T-cell (primary cell): ENCODE data around the gene LHFPL2. TPM values are rescaled to one million over a fixed set of nuclear protein-coding genes. Genes with fewer than 3 reads are reported as not detected.

Experiments
- ATAC-seq, 4 experiments: fragments of 200-7000 bp in 3 of 4; fragments of 150-1000 bp in 1 of 4; cut with Tn5 transposase; replicated peaks in 1 of 4; 1 replicate in 3 of 4; 2 replicates in 1 of 4; pipeline ENCODE4 v1.10.0; 2021; ENCODE audit warnings: moderate library complexity in 3 of 4, mild to moderate bottlenecking in 2 of 4, moderate number of reproducible peaks in 1 of 4
- CTCF ChIA-PET, 2 donors: fragments of 300-600 bp; sonication (Branson Sonifier 250); formaldehyde crosslinking; loops; one replicate each; lab custom pipeline; 2022; ENCODE audit warnings: antibody characterized with exemption in 2 of 2; lab: Charles Lee
- POLR2A ChIA-PET, 2 donors: fragments of 300-600 bp; sonication (Branson Sonifier 250); formaldehyde crosslinking; loops; one replicate each; lab custom pipeline; 2022; ENCODE audit warnings: antibody characterized with exemption in 2 of 2; lab: Charles Lee
- DNase-seq, 35 experiments: peaks; one replicate each; pipeline versions ENCODE4 v3.0.0 to v3.0.0-alpha.2; 2013 to 2023
- H3K27ac ChIP-seq: one replicate; pipeline ENCODE4 v1.5.1; 2013; ENCODE audit warnings: low read length
- H3K27me3 ChIP-seq, 2 experiments: replicated peaks in 1 of 2; 1 replicate in 1 of 2; 2 replicates in 1 of 2; pipeline versions ENCODE4 v1.6.1 to v1.7.0; 2013; ENCODE audit warnings: low read length in 1 of 2, mixed read lengths in 1 of 2; ENCODE audit not compliant: control insufficient read depth in 2 of 2, insufficient read depth in 2 of 2; ENCODE audit errors: extremely low read depth in 1 of 2
- H3K36me3 ChIP-seq, 2 donors: 1 replicate in 1 of 2; 2 replicates in 1 of 2; pipeline versions ENCODE4 v1.6.1 to v1.7.0; 2013; ENCODE audit warnings: low read length in 1 of 2; ENCODE audit not compliant: control insufficient read depth in 2 of 2, insufficient read depth in 1 of 2; ENCODE audit errors: extremely low read depth in 1 of 2
- H3K4me1 ChIP-seq, 2 experiments: 1 replicate in 1 of 2; 2 replicates in 1 of 2; pipeline versions ENCODE4 v1.6.1 to v1.7.0; 2013; ENCODE audit warnings: low read length in 2 of 2, mixed read lengths in 1 of 2; ENCODE audit not compliant: insufficient read depth in 2 of 2, control insufficient read depth in 1 of 2; ENCODE audit errors: extremely low read depth in 1 of 2
- H3K4me3 ChIP-seq, 2 donors: 1 replicate in 1 of 2; 2 replicates in 1 of 2; pipeline versions ENCODE4 v1.5.1 to v1.7.0; 2013; ENCODE audit warnings: mild to moderate bottlenecking in 2 of 2, low read length in 1 of 2, moderate library complexity in 1 of 2; ENCODE audit not compliant: control insufficient read depth in 1 of 2; ENCODE audit errors: extremely low read depth in 1 of 2
- H3K9me3 ChIP-seq: 2 replicates; pipeline ENCODE4 v1.7.0; 2013
- H3K27ac Mint-ChIP-seq, 2 donors: one replicate each; pipeline ENCODE4 v1.8.0; 2020 to 2021; ENCODE audit warnings: mild to moderate bottlenecking in 2 of 2, mixed read lengths in 2 of 2
- H3K27me3 Mint-ChIP-seq, 2 donors: one replicate each; pipeline ENCODE4 v1.8.0; 2021 to 2022; ENCODE audit warnings: mixed read lengths in 2 of 2
- H3K36me3 Mint-ChIP-seq: one replicate; pipeline ENCODE4 v1.8.0; 2021; ENCODE audit warnings: mixed read lengths
- H3K4me1 Mint-ChIP-seq, 3 donors: one replicate each; pipeline ENCODE4 v1.8.0; 2020 to 2022; ENCODE audit warnings: mixed read lengths in 3 of 3, mild to moderate bottlenecking in 1 of 3
- H3K4me3 Mint-ChIP-seq, 3 donors: one replicate each; pipeline ENCODE4 v1.8.0; 2020 to 2022; ENCODE audit warnings: mild to moderate bottlenecking in 3 of 3, mixed read lengths in 3 of 3, moderate library complexity in 3 of 3
- H3K9me3 Mint-ChIP-seq, 3 donors: one replicate each; pipeline ENCODE4 v1.8.0; 2020 to 2022; ENCODE audit warnings: mixed read lengths in 3 of 3
- WGBS: methylation state at CpG from one replicate; pipeline ENCODE4 v1.1.5; 2013; ENCODE audit warnings: missing lambda C conversion rate; ENCODE audit not compliant: insufficient coverage; 5-methylcytosine and 5-hydroxymethylcytosine counted together
- total RNA-seq, 35 experiments: library from RNA in 6 of 35; stranded (reverse) in 6 of 35; fragments of 120-200 nt in 1 of 35; gene quantifications; one replicate each; pipeline versions ENCODE4 v1.2.1 to v1.2.4 and lab custom pipeline; 2013 to 2026

Gene LHFPL2
- total RNA-seq, 5 donors from 2014 or later (not counting 1 experiment from before 2014, with no cell fraction given) = 0.19 to 1.9 (median 0.82) TPM

DNA sequence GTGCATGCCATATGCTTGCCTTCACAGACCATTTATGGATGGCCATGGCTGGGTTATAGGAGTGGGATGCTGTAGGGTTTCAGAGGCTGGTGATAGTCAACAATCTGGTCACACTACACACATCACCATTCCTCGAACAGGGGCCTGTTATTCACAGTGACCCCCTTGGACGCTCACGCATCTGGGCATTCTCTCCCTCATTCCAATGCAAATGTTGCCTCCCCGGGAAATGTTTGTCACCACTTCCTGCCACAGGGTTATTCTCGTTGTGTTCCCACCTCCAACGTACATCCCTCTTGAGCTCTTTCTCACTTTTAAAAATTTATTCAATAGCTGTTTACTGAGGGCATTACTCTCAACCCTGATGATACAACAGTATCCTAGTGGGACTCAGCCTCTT, 152.8 kb downstream of the LHFPL2 start:
- DNase-seq (no peak), ATAC-seq (no peak)
- WGBS = 29% methylated on average over 4 of the region's 6 CpGs
- Mint-ChIP-seq H3K36me3 (peaks cover 2% of the 10 kb centered on the region), H3K27me3 (peaks cover 31 to 34% of the 10 kb centered on the region in 2 donors), H3K4me3 (no peak overlapping the region), H3K27ac (no peak overlapping the region), H3K4me1 (no peaks in the 10 kb centered on the region), H3K9me3 (no peaks in the 10 kb centered on the region)
- Histone ChIP-seq H3K27me3 (peaks cover 0 to 9% of the 10 kb centered on the region in 2 experiments), H3K27ac (no peak overlapping the region), H3K36me3 (no peaks in the 10 kb centered on the region), H3K4me1 (no peaks in the 10 kb centered on the region), H3K9me3 (no peaks in the 10 kb centered on the region), H3K4me3 (no peak overlapping the region)
- POLR2A ChIA-PET = no interaction called here
- CTCF ChIA-PET = no interaction called here

DNA sequence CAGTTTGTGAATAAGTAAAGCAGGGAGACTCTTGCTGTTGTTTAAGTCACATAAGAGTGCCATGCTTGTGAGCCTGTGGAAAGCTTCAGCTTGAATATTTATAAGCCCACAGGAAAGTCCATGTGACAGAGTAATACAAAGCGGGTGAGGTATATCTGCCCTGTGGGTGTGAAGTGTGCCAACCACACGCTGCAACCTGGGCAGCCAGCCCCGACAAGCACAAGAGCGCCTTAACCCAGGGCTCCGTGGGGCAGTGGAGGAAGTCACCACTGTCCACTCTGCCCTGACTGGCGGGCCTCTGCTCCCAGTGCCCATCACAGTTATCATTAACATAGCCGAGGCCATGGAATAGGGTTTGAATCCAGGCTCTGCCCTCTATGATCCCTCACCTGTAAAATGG, 155.9 kb downstream of the LHFPL2 start:
- H3K27ac ChIP-seq = no peak overlapping the region
- Mint-ChIP-seq H3K9me3 (no peaks in the 10 kb centered on the region), H3K27me3 (peaks cover 6 to 9% of the 10 kb centered on the region in 2 donors), H3K27ac (no peak overlapping the region), H3K4me1 (no peaks in the 10 kb centered on the region), H3K4me3 (no peak overlapping the region), H3K36me3 (peaks cover 20% of the 10 kb centered on the region)
- peaks cover 0 to 4% of the 10 kb centered on the region in 2 experiments for H3K27me3 ChIP-seq
- H3K4me3 ChIP-seq = no peak overlapping the region
- H3K4me1 ChIP-seq = no peaks in the 10 kb centered on the region
- DNase-seq = no peak
- no peaks in the 10 kb centered on the region for H3K9me3 ChIP-seq
- no peak for ATAC-seq
- 97% methylated on average over 3 of the region's 7 CpGs for WGBS
- POLR2A ChIA-PET = no interaction called here
- H3K36me3 ChIP-seq = no peaks in the 10 kb centered on the region
- CTCF ChIA-PET = no interaction called here

DNA sequence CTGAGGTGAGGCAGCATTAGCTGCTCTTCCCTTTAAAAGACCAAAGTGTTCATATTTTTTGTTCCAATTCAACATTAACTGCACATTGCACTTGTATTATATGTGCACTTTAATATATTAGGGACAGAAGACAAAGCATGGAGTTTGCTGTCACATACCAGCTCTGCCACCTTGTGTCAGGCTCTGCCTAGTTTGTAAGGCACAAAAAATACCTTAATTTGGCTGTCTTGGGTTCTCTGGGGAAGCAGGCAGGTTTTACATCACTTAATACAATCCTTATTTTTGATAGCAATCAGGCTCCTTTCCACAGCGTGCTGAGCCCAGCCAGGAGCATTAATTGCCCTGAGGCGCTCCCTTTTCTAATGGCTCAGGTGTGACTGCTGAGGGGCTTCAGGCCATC, 156.3 kb downstream of the LHFPL2 start:
- Histone ChIP-seq H3K4me1 (no peaks in the 10 kb centered on the region), H3K36me3 (no peaks in the 10 kb centered on the region), H3K27ac (no peak overlapping the region), H3K9me3 (no peaks in the 10 kb centered on the region), H3K27me3 (peaks cover 0 to 4% of the 10 kb centered on the region in 2 experiments), H3K4me3 (no peak overlapping the region)
- H3K4me1 Mint-ChIP-seq = no peaks in the 10 kb centered on the region
- ChIA-PET CTCF (no interaction called here), POLR2A (no interaction called here)
- peaks cover 6 to 7% of the 10 kb centered on the region in 2 donors for H3K27me3 Mint-ChIP-seq
- H3K36me3 Mint-ChIP-seq = peaks cover 24% of the 10 kb centered on the region
- 100% methylated on average over 1 of the region's 2 CpGs for WGBS
- H3K4me3 Mint-ChIP-seq = no peak overlapping the region
- no peaks in the 10 kb centered on the region for H3K9me3 Mint-ChIP-seq
- DNase-seq (no peak), ATAC-seq (no peak)
- H3K27ac Mint-ChIP-seq = no peak overlapping the region

DNA sequence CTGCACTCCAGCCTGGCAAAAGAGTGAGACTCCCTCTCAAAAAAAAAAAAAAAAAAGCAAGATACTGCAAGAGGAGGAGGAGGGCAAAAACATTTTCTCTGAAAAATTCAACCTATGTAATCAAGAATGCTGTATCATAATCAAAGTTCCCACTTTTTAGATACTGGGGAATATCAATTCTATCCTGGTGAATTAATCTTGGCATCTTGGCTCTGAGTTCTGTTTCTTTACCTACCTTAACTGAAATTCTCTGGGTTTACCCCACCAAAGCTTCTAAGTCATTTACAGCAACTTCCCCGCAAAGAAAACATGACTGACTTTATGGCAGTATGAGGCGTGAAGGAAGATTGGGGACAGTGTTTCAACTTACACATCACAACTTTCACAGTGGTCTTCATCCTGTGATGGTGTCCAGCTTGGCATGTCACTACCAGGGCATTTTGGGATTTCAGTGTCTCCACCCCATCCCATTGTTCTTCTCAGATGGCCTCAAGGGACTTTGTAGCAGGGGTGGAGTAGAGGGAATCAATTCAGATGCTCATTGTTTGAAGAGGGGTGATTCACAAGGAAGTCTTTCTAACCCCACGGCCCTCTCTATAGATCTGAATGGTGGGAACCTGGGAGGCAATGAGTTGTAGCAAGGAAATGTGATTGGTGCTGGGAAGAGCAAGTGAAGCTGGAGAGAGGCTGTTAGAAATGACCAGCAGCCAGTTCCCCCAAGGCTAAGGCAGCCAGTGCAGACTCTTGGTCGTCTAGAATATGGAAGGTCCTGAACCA, 157.7 kb downstream of the LHFPL2 start:
- WGBS = no CpG with 5 or more reads among the region's 4 CpGs
- DNase-seq = no peak
- H3K27ac ChIP-seq = no peak overlapping the region
- CTCF ChIA-PET = interaction anchor here in 1 of 2 donors (0.6 kb wide), 1 partner anchor 77 kb away, joined by 3 read pairs; no protein-coding TSS in a partner anchor
- H3K4me3 ChIP-seq = no peak overlapping the region
- no peaks in the 10 kb centered on the region for H3K27me3 ChIP-seq
- Mint-ChIP-seq H3K36me3 (peaks cover 24% of the 10 kb centered on the region), H3K27me3 (no peaks in the 10 kb centered on the region), H3K9me3 (no peaks in the 10 kb centered on the region), H3K27ac (no peak overlapping the region), H3K4me3 (no peak overlapping the region), H3K4me1 (no peaks in the 10 kb centered on the region)
- ATAC-seq = no peak
- H3K9me3 ChIP-seq = no peaks in the 10 kb centered on the region
- no peaks in the 10 kb centered on the region for H3K4me1 ChIP-seq
- H3K36me3 ChIP-seq = no peaks in the 10 kb centered on the region
- POLR2A ChIA-PET = no interaction called here

DNA sequence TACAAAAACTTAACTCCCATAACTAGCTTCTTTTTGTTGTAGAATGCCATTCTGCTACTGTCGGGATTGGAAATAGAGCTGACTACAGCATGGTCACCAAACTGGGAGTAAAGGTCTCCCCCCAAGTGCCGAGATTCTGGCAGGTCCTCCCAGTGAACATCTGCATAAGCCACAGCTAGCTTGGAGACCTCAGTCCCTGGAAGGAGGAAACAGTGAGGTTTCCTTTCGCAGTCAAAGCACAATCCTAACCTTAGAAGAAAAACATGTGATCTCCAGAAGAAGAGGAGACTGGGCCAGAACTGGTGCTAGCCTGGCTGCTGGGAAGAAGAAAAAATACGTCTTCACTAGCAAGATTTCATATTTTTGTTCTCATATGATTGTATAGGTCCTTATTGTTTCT, 160.7 kb downstream of the LHFPL2 start:
- Mint-ChIP-seq H3K4me3 (no peak overlapping the region), H3K36me3 (peaks cover 32% of the 10 kb centered on the region), H3K4me1 (peaks cover 9 to 11% (median 10%) of the 10 kb centered on the region in 3 donors), H3K27me3 (no peaks in the 10 kb centered on the region), H3K9me3 (no peaks in the 10 kb centered on the region), H3K27ac (no peak overlapping the region)
- no peaks in the 10 kb centered on the region for H3K36me3 ChIP-seq
- DNase-seq (no peak), ATAC-seq (no peak)
- peaks cover 0 to 12% of the 10 kb centered on the region in 2 experiments for H3K4me1 ChIP-seq
- 83% methylated on average over 1 of the region's 4 CpGs for WGBS
- CTCF ChIA-PET = no interaction called here
- H3K9me3 ChIP-seq = no peaks in the 10 kb centered on the region
- H3K4me3 ChIP-seq = no peak overlapping the region
- POLR2A ChIA-PET = interaction anchor here in 1 of 2 donors (0.6 kb wide), 1 partner anchor 1378 kb away, joined by 3 read pairs; no protein-coding TSS in a partner anchor
- H3K27ac ChIP-seq = no peak overlapping the region
- H3K27me3 ChIP-seq = no peaks in the 10 kb centered on the region

DNA sequence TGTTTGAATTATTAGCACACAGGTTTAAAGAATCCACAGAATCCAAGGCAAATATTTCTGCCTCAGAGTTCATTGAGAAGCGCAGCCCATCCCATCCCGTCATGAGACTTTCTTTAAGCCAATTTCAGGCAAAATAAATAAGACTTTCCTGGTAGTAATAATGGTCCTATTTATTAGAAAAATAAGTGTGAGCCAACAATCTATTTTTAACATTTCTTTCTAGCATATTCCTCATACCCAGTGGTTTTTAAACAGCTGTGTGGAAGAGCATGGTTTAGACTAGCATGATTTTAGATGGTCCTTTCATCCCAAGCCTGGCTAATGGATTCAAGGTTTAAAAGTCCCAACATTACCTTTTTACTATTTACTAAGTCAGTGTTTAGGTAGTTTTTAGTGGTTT, 162.4 kb downstream of the LHFPL2 start:
- no CpG with 5 or more reads among the region's 2 CpGs for WGBS
- H3K4me3 Mint-ChIP-seq = no peak overlapping the region

More for the DNA sequence above, 162.4 kb downstream of the LHFPL2 start:
- H3K36me3 ChIP-seq = peaks cover 0 to 2% of the 10 kb centered on the region in 2 donors
- CTCF ChIA-PET = no interaction called here
- Mint-ChIP-seq H3K4me1 (peaks cover 13 to 16% (median 14%) of the 10 kb centered on the region in 3 donors), H3K27me3 (no peaks in the 10 kb centered on the region), H3K27ac (no peak overlapping the region), H3K36me3 (peaks cover 33% of the 10 kb centered on the region), H3K9me3 (no peaks in the 10 kb centered on the region)
- no peak overlapping the region for H3K27ac ChIP-seq
- H3K27me3 ChIP-seq = no peaks in the 10 kb centered on the region
- no peak overlapping the region for H3K4me3 ChIP-seq
- POLR2A ChIA-PET = interaction anchor here in 1 of 2 donors (0.5 kb wide), 1 partner anchor 191 kb away, joined by 3 read pairs; no protein-coding TSS in a partner anchor
- H3K4me1 ChIP-seq = peaks cover 0 to 13% of the 10 kb centered on the region in 2 experiments
- DNase-seq (no peak), ATAC-seq (no peak)
- no peaks in the 10 kb centered on the region for H3K9me3 ChIP-seq
